ENCODE results near the gene RBM42.
"Not testable (repeated sequence)": the region's sequence is repeated elsewhere in the genome, so short reads cannot be mapped to it uniquely, and the experiment has no call there.

Gene RBM42

GRCh38 chr19:35650581-35650980 lies 21.7 kb downstream of the RBM42 start:
- ATAC-seq (no peak), DNase-seq (no peak)

- peak; percentile 36 for ATAC-seq
- not testable (repeated sequence) for DNase-seq
Observed at GRCh38 chr19:35654828-35655227, 26.0 kb downstream of the RBM42 start.

GRCh38 chr19:35655600-35655999 lies 26.8 kb downstream of the RBM42 start:
- ATAC-seq (no peak), DNase-seq (no peak)

GRCh38 chr19:35656700-35657099 lies 27.9 kb downstream of the RBM42 start:
- ATAC-seq (no peak), DNase-seq (no peak)

GRCh38 chr19:35657904-35658700 lies 29.3 kb downstream of the RBM42 start:
- ATAC-seq = no peak

GRCh38 chr19:35661995-35662340 lies 33.1 kb downstream of the RBM42 start:
- DNase-seq (no peak), ATAC-seq (no peak)

More at GRCh38 chr19:35657904-35658700, 29.3 kb downstream of the RBM42 start:
- no peak for DNase-seq

GRCh38 chr19:35663981-35664380 lies 35.1 kb downstream of the RBM42 start:
- ATAC-seq (no peak), DNase-seq (no peak)

- ATAC-seq = no peak
- DNase-seq = no peak
Observed at GRCh38 chr19:35665157-35665556, 36.3 kb downstream of the RBM42 start.

GRCh38 chr19:35665604-35666003 lies 36.8 kb downstream of the RBM42 start:
- ATAC-seq (no peak), DNase-seq (no peak)

- no peak for DNase-seq
- no peak for ATAC-seq
Observed at GRCh38 chr19:35666251-35666913, 37.5 kb downstream of the RBM42 start, which contains the start of gene UPK1A. Gene UPK1A, plus strand, starts transcription at chr19:35666517. Its CDS starts 296 bp downstream, at chr19:35666813.

GRCh38 chr19:35669566-35669965 lies 40.7 kb downstream of the RBM42 start:
- ATAC-seq = no peak

GRCh38 chr19:35669974-35670373 lies 41.1 kb downstream of the RBM42 start:
- ATAC-seq = no peak
- DNase-seq = no peak

More at GRCh38 chr19:35669566-35669965, 40.7 kb downstream of the RBM42 start:
- DNase-seq = no peak

- DNase-seq = no peak
- ATAC-seq = no peak
Observed at GRCh38 chr19:35670686-35671085, 41.9 kb downstream of the RBM42 start.

GRCh38 chr19:35671818-35672217 lies 43.0 kb downstream of the RBM42 start:
- ATAC-seq (no peak), DNase-seq (no peak)

- peak; percentile 89 for ATAC-seq
- DNase-seq = peak; percentile 63
Observed at GRCh38 chr19:35673121-35673804, 44.4 kb downstream of the RBM42 start.

- DNase-seq (no peak), ATAC-seq (no peak)
Observed at GRCh38 chr19:35675589-35676140, 46.8 kb downstream of the RBM42 start.
